HepG2 (cell line): ENCODE measurements around the gene STARD10. TPM values are rescaled to one million over a fixed set of nuclear protein-coding genes. Genes with fewer than 3 reads are reported as not detected.

Experiments used
- ARHGAP35 ChIP-seq: sonication (generic); formaldehyde crosslinking; IDR thresholded peaks from 2 replicates; pipeline ENCODE4 v1.9.0; 2022; ENCODE audit warnings: mild to moderate bottlenecking, inconsistent platforms, moderate library complexity, missing genetic modification reagents, borderline replicate concordance
- CBX2 ChIP-seq, 2 experiments: fragments of 200-600 bp in 1 of 2; sonication (generic); formaldehyde crosslinking in 1 of 2; IDR thresholded peaks; 2 replicates each; pipeline versions ENCODE4 v1.7.0 to v1.8.1; 2018 to 2022; ENCODE audit warnings: low read depth in 2 of 2, low read length in 1 of 2, mild to moderate bottlenecking in 1 of 2, missing genetic modification reagents in 1 of 2
- EHMT2 ChIP-seq: fragments of 200-600 bp; sonication (generic); IDR thresholded peaks from 2 replicates; pipeline ENCODE4 v1.7.0; 2017; ENCODE audit warnings: antibody characterized with exemption, low read depth, low read length, borderline replicate concordance
- FOSL2 ChIP-seq: sonication (generic); formaldehyde crosslinking; IDR thresholded peaks from 2 replicates; pipeline ENCODE4 v1.4.0; 2020; ENCODE audit warnings: missing genetic modification reagents
- FOXK1 ChIP-seq: sonication (generic); formaldehyde crosslinking; IDR thresholded peaks from 2 replicates; pipeline ENCODE4 v1.4.0; 2020; ENCODE audit warnings: low read depth, missing genetic modification reagents, borderline replicate concordance
- GTF2F1 ChIP-seq: fragments of 150-350 bp; IDR thresholded peaks from 2 replicates; pipeline ENCODE4 v1.6.1; 2014; ENCODE audit warnings: low read length
- KDM3A ChIP-seq: IDR thresholded peaks from 2 replicates; pipeline ENCODE4 v1.6.1; 2018; ENCODE audit warnings: low read depth, missing compliant biosample characterization
- MBNL3 ChIP-seq: fragments of 250-450 bp; sonication (Bioruptor Pico); conservative IDR thresholded peaks from 2 replicates; pipeline ENCODE4 v1.8.0; 2022; ENCODE audit warnings: mild to moderate bottlenecking, inconsistent platforms
- NR1H2 ChIP-seq: sonication (generic); formaldehyde crosslinking; IDR thresholded peaks from 2 replicates; pipeline ENCODE4 v1.8.1; 2022; ENCODE audit warnings: low read depth, missing genetic modification reagents, borderline replicate concordance
- PAXIP1 ChIP-seq: sonication (generic); formaldehyde crosslinking; conservative IDR thresholded peaks from 2 replicates; pipeline ENCODE4 v1.4.0; 2020; ENCODE audit warnings: mild to moderate bottlenecking, missing genetic modification reagents, moderate library complexity
- POGZ ChIP-seq: sonication (generic); formaldehyde crosslinking; IDR thresholded peaks from 2 replicates; pipeline ENCODE4 v1.4.0; 2020; ENCODE audit warnings: mild to moderate bottlenecking, missing genetic modification reagents
- SNAPC2 ChIP-seq: sonication (generic); formaldehyde crosslinking; IDR thresholded peaks from 2 replicates; pipeline ENCODE4 v1.8.1; 2022; ENCODE audit warnings: mild to moderate bottlenecking, missing genetic modification reagents
- SNAPC4 ChIP-seq: sonication (generic); formaldehyde crosslinking; IDR thresholded peaks from 2 replicates; pipeline ENCODE4 v1.4.0; 2020; ENCODE audit warnings: mild to moderate bottlenecking, missing genetic modification reagents
- THAP7 ChIP-seq: sonication (generic); formaldehyde crosslinking; IDR thresholded peaks from 2 replicates; pipeline ENCODE4 v1.8.1; 2023; ENCODE audit warnings: mild to moderate bottlenecking, missing genetic modification reagents
- YY1 ChIP-seq: IDR thresholded peaks from 2 replicates; pipeline ENCODE4 v1.6.1; 2011; ENCODE audit warnings: low read length, low read depth, moderate library complexity, mild to moderate bottlenecking; ENCODE audit not compliant: insufficient read depth, insufficient replicate concordance
- ZBTB7B ChIP-seq: sonication (generic); formaldehyde crosslinking; IDR thresholded peaks from 2 replicates; pipeline ENCODE4 v1.4.0; 2020; ENCODE audit warnings: missing genetic modification reagents
- ZNF234 ChIP-seq: sonication (generic); formaldehyde crosslinking; conservative IDR thresholded peaks from 2 replicates; pipeline ENCODE4 v1.5.1; 2020; ENCODE audit warnings: mild to moderate bottlenecking, missing genetic modification reagents
- ZNF414 ChIP-seq: sonication (generic); formaldehyde crosslinking; IDR thresholded peaks from 2 replicates; pipeline ENCODE4 v1.5.0; 2020; ENCODE audit warnings: missing genetic modification reagents
- ZNF446 ChIP-seq: sonication (generic); formaldehyde crosslinking; IDR thresholded peaks from 2 replicates; pipeline ENCODE4 v1.5.0; 2020; ENCODE audit warnings: mild to moderate bottlenecking, missing genetic modification reagents
- polyA plus RNA-seq, 8 experiments: library from polyadenylated mRNA; depleted of rRNA in 3 of 8; stranded (reverse) in 7 of 8; unstranded in 1 of 8; fragments of >200 nt; fragmentation: Illumina TruSeq in 4 of 8; extraction: Trizol in 4 of 8; gene quantifications; 2 replicates each; pipeline versions ENCODE4 v1.2.1 to v1.2.3, GENCODE V29; 2011 to 2016; ENCODE audit warnings: low read depth in 4 of 8, missing spikeins in 1 of 8, mixed read lengths in 1 of 8; ENCODE audit not compliant: insufficient read depth in 1 of 8
- total RNA-seq, 5 experiments: library from RNA; depleted of rRNA; stranded (reverse); fragments of >200 nt; fragmentation: Illumina TruSeq; extraction: Trizol; gene quantifications; 2 replicates each; pipeline ENCODE4 v1.2.3, GENCODE V29; 2016; ENCODE audit warnings: low read depth in 1 of 5

STARD10 gene
- total and polyA plus RNA-seq, 2 of the 13 experiments (the other 11 are each of a cell fraction or from before 2014, with no cell fraction given): 260 to 341 TPM

GRCh38 chr11:72753341-72754148 lies 40.3 kb downstream of the STARD10 start (continued):
- TF ChIP-seq FOXK1 (CRISPR knock-in tag) (no peak), EHMT2 (no peak), CBX2 (IDR thresholded peaks at IDR 0.05; ENCODE audit: low read depth, low read length) (no peak), CBX2 (CRISPR knock-in tag; IDR thresholded peaks at IDR 0.05; ENCODE audit: low read depth) (no peak), KDM3A (CRISPR knock-in tag) (no peak), MBNL3 (CRISPR knock-in tag) (no peak), ZNF234 (CRISPR knock-in tag) (no peak), SNAPC2 (CRISPR knock-in tag) (no peak), ZNF414 (CRISPR knock-in tag) (no peak), YY1 (no peak), ZBTB7B (no peak), GTF2F1 (no peak), THAP7 (CRISPR knock-in tag) (no peak), POGZ (no peak), ZNF446 (CRISPR knock-in tag) (no peak), FOSL2 (CRISPR knock-in tag) (no peak), PAXIP1 (no peak; the same call in 1 of the 2 replicates), ARHGAP35 (CRISPR knock-in tag) (no peak), SNAPC4 (CRISPR knock-in tag) (no peak), NR1H2 (no peak)
